ENCODE data around the gene ADARB2. TPM values are rescaled to one million over a fixed set of nuclear protein-coding genes. Genes with fewer than 3 reads are reported as not detected.

Gene ADARB2
- total and polyA plus RNA-seq, 7 donors: 0.05 to 0.39 (median 0.15) TPM; not detected in 2

- ATAC-seq: no peak
- no peak for TF ChIP-seq CTCF (IDR thresholded peaks at IDR 0.05)
- H3K36me3 ChIP-seq (ENCODE audit: insufficient read depth in 1 of 2, low read depth in 1 of 2): no peaks in the 10 kb centered on the region
- H3K27me3 ChIP-seq (ENCODE audit: insufficient read depth in 3 of 3, low read length in 2 of 3): no peaks in the 10 kb centered on the region
- intact Hi-C loops (cut with DNase I): no loop called here
- no peaks in the 10 kb centered on the region for H3K4me1 ChIP-seq
- no peak overlapping the region for H3K4me3 ChIP-seq
- no peak for DNase-seq
- H3K27ac ChIP-seq: no peak overlapping the region
- no peaks in the 10 kb centered on the region for H3K9me3 ChIP-seq
- 86 to 92% (median 90%) methylated on average over 25 to 27 of the region's 27 CpGs for WGBS, 3 donors
Measured at GRCh38 chr10:1205450-1206030, 531.8 kb downstream of the ADARB2 start.

- no peaks in the 10 kb centered on the region for H3K4me1 ChIP-seq
- no peak for TF ChIP-seq CTCF (IDR thresholded peaks at IDR 0.05)
- H3K9me3 ChIP-seq: no peaks in the 10 kb centered on the region
- H3K4me3 ChIP-seq: no peak overlapping the region
- intact Hi-C loops (cut with DNase I): no loop called here
- DNase-seq: no peak
- ATAC-seq: no peak
- H3K27me3 ChIP-seq (ENCODE audit: insufficient read depth in 3 of 3, low read length in 2 of 3): no peaks in the 10 kb centered on the region
- no peak overlapping the region for H3K27ac ChIP-seq
- WGBS, 3 donors: 78 to 86% (median 82%) methylated on average over 26 of the region's 26 CpGs
- no peaks in the 10 kb centered on the region for H3K36me3 ChIP-seq (ENCODE audit: insufficient read depth in 1 of 2, low read depth in 1 of 2)
Measured at GRCh38 chr10:1204434-1205326, 532.6 kb downstream of the ADARB2 start.

- WGBS, 3 donors: 83 to 87% (median 86%) methylated on average over 10 of the region's 10 CpGs
Measured at GRCh38 chr10:1203704-1204103, 533.6 kb downstream of the ADARB2 start.

GRCh38 chr10:1203216-1203615 is 534.1 kb downstream of the ADARB2 start:
- TF ChIP-seq CTCF (IDR thresholded peaks at IDR 0.05): no peak
- intact Hi-C loops (cut with DNase I): no loop called here

More at GRCh38 chr10:1203704-1204103, 533.6 kb downstream of the ADARB2 start:
- intact Hi-C loops (cut with DNase I): no loop called here
- no peaks in the 10 kb centered on the region for H3K36me3 ChIP-seq (ENCODE audit: insufficient read depth in 1 of 2, low read depth in 1 of 2)
- no peak for ATAC-seq
- H3K4me1 ChIP-seq: no peaks in the 10 kb centered on the region
- no peaks in the 10 kb centered on the region for H3K9me3 ChIP-seq
- H3K4me3 ChIP-seq: no peak overlapping the region
- TF ChIP-seq CTCF (IDR thresholded peaks at IDR 0.05): no peak
- H3K27me3 ChIP-seq (ENCODE audit: insufficient read depth in 3 of 3, low read length in 2 of 3): no peaks in the 10 kb centered on the region
- DNase-seq: no peak
- H3K27ac ChIP-seq: no peak overlapping the region

More at GRCh38 chr10:1203216-1203615, 534.1 kb downstream of the ADARB2 start:
- ATAC-seq (no peak), DNase-seq (no peak)
- Histone ChIP-seq H3K9me3 (no peaks in the 10 kb centered on the region), H3K27me3 (ENCODE audit: insufficient read depth in 3 of 3, low read length in 2 of 3) (no peaks in the 10 kb centered on the region), H3K4me1 (no peaks in the 10 kb centered on the region), H3K36me3 (ENCODE audit: insufficient read depth in 1 of 2, low read depth in 1 of 2) (no peaks in the 10 kb centered on the region), H3K27ac (no peak overlapping the region), H3K4me3 (no peak overlapping the region)
- WGBS, 3 donors: 72 to 81% (median 74%) methylated on average over 13 of the region's 13 CpGs
